HG02973 (cell line): ENCODE measurements around the gene RAP2A.

Source experiments
- ATAC-seq: cut with Tn5 transposase; IDR thresholded peaks from one replicate; pipeline ENCODE4 v1.9.1; 2021; ENCODE audit warnings: moderate library complexity; ENCODE audit not compliant: unreplicated experiment

Gene RAP2A

GRCh38 chr13:97492684-97493371 is 58.9 kb downstream of the RAP2A start:
- ATAC-seq = no peak

GRCh38 chr13:97493456-97493855 is 59.5 kb downstream of the RAP2A start:
- no peak for ATAC-seq

DNA sequence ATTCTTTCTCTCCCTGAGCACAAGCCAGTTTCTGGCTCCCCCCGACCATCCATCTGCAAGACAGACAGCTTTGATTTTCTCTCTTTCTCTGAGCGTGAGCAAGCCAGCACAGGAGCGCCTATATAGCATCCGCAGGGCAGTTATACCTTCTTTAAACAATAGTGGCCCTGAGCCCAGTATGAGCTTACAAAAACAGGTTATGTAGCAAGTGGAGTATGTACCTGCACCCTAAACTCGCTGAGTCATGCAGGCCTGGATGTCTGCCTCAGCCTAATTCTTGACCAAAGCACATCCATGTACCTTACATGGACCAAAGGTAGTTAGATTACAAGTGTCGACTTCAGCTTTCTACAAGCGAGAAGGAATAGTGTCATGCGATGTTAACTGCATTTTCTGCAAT is 61.7 kb downstream of the RAP2A start:
- ATAC-seq = no peak

DNA sequence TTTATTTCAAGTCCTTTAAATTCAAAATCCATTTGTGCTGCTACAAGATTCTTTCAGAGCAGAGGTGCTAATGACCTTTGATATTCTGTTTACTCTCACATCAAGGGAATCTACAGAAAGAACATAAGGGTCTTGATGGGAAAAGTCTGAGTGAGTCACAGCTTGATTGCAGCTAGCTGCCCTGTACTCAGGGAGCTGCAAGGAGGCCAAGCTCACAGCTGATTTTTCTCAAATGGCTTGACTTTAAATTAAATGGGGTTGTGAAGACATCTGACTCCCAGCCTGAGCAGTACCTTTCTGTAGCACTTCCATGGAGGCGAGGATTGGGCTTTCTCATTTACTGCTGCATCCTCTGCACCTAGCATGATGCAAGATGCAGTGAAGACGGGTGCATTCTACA is 62.5 kb downstream of the RAP2A start:
- no peak for ATAC-seq

- ATAC-seq = no peak
Measured at GRCh38 chr13:97497400-97497799, 63.4 kb downstream of the RAP2A start.

DNA sequence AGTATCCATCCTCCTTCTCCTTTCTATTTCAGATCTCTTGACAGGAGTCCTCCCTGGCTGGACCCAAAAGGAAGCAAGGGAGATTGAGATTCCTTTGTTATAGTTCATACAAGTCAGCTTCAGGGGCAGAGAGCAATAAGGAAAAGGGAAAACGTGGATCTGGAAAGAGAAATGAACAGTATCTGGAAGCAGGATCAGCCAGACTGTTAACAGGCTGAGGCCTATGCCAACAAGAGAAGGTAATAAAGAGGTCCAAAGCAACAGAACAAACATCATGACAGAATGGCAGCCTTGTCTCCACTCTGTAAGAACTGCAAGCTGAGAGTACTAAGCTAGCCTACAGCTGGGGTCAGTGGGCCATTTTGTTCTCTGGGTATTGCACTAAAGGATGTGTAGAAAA is 64.5 kb downstream of the RAP2A start:
- no peak for ATAC-seq

- no peak for ATAC-seq
Measured at GRCh38 chr13:97499181-97499580, 65.2 kb downstream of the RAP2A start.

DNA sequence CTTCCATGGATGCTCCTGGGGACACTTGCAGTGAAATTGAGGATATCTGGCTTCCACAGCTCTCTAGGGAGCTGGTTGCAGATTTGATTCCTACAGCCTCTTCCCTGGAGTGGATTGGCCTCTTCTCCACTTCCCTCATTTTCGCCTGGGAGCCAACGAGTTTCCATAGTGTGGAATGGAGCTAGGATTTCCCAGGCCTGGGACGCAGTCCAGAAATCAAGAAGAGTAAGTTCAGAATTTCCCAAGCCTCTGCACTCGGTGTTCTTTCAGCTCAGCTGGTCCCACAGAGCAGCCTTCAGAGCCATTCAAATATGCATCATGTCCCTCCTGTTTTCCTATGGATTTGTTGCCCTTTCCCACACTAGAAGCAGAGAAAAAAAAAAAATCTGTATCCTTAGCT is 68.2 kb downstream of the RAP2A start:
- ATAC-seq = no peak

DNA sequence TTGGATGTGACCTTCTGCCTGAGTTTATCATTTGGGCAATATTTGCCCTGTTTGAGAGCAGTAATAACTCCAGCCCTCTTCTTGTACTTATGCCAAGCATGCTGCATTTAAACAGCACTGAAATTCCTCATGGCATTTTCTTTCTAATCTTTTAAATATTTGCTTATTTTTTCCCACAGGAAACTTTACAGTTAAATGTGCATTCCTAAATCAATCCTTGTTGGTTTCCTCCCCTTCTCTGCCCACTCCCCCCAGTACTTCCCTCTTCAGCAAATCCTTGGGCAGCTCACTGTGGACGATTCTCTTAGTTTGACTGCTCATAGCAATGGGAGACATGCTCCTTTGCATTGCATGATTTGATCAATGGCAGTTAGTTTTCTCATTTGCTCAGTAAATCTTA is 68.7 kb downstream of the RAP2A start:
- ATAC-seq = no peak

DNA sequence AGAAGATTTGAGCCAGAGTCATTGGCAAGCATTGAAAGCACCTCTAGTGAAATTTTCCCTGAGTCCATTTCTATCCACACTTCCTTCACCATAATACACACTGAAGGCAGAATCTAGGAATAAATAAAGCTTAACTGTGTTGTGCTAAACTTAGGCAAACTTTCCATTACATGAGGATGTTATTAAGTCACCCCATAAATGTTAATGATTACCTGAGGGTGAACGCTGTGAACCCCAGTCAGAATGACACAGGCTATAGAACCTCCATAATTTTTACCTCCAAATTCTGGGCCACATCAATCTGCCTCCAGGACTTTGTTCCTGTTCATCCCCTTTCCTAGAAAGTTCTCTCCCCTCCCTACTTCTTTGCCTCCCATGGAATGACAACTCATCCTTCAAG is 71.0 kb downstream of the RAP2A start:
- no peak for ATAC-seq

DNA sequence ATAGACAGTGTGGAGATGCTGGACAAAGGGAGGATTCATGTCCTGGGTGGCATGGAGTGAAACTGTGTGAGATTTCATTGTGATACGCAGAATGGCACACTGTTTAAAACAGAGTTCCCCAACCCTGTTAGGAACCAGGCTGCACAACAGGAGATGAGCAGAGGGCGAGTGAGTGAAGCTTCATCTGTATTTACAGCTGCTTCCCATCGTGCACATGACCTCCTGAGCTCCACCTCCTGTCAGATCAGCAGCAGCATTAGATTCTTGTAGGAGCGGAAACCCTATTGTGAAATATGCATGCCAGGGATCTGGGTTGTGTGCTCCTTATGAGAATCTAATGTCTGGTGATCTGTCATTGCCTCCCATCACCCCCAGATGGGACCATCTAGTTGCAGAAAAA is 72.5 kb downstream of the RAP2A start:
- ATAC-seq = no peak

GRCh38 chr13:97512732-97513131 is 78.8 kb downstream of the RAP2A start:
- ATAC-seq = no peak

GRCh38 chr13:97515643-97516042 is 81.7 kb downstream of the RAP2A start:
- no peak for ATAC-seq

- ATAC-seq = no peak
Measured at GRCh38 chr13:97517967-97518366, 84.0 kb downstream of the RAP2A start.
